ENCODE data around the gene SHC4. TPM values are rescaled to one million over a fixed set of nuclear protein-coding genes. Genes with fewer than 3 reads are reported as not detected.
A peak's percentile ranks its signal among the peaks of the same experiment; 100 is the strongest.
"Not testable (repeated sequence)": the region's sequence is repeated elsewhere in the genome, so short reads cannot be mapped to it uniquely, and the experiment has no call there.

Gene SHC4
- total RNA-seq, 4 donors from 2014 or later: 1.8 to 2.3 (median 2.1) TPM

DNA sequence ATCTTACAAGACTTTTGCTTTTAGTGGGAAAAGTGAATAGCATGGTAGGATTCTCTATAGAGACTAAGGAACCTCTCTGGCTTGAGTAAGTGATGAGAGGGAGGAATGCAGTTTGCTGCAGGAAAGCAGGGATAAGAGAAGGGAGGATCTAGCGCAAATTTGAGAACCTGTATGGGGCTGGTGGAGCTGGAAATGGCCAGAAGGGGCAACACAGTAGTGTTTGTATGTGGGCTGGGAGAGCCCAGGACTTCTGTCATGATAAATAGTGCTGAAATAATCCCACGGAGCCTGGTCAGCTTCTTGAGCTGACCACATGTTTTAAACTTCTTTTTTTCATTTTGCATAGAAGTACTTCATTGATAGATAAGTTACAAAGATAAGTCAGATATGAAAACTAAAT is 11.2 kb upstream of the SHC4 start:
- peaks cover 5 to 18% (median 14%) of the 10 kb centered on the region in 4 donors for H3K4me1 ChIP-seq
- intact Hi-C loops (cut with DNase I): no loop called here
- no peaks in the 10 kb centered on the region for H3K27me3 ChIP-seq
- peak overlapping the region in 2 of 4 donors; percentile 50 to 57 for H3K4me3 ChIP-seq
- H3K36me3 ChIP-seq: no peaks in the 10 kb centered on the region
- TF ChIP-seq, protein P1, sequence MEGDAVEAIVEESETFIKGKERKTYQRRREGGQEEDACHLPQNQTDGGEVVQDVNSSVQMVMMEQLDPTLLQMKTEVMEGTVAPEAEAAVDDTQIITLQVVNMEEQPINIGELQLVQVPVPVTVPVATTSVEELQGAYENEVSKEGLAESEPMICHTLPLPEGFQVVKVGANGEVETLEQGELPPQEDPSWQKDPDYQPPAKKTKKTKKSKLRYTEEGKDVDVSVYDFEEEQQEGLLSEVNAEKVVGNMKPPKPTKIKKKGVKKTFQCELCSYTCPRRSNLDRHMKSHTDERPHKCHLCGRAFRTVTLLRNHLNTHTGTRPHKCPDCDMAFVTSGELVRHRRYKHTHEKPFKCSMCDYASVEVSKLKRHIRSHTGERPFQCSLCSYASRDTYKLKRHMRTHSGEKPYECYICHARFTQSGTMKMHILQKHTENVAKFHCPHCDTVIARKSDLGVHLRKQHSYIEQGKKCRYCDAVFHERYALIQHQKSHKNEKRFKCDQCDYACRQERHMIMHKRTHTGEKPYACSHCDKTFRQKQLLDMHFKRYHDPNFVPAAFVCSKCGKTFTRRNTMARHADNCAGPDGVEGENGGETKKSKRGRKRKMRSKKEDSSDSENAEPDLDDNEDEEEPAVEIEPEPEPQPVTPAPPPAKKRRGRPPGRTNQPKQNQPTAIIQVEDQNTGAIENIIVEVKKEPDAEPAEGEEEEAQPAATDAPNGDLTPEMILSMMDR (IDR thresholded peaks at IDR 0.05): no peak
- TF ChIP-seq POLR2AphosphoS5 (IDR thresholded peaks at IDR 0.05): no peak
- TF ChIP-seq POLR2A (IDR thresholded peaks at IDR 0.05; ENCODE audit: low read depth): no peak
- no peak for TF ChIP-seq EP300 (IDR thresholded peaks at IDR 0.05)
- 79% methylated on average over 2 of the region's 2 CpGs for WGBS
- DNase-seq (ENCODE audit: extremely low spot score): no peak
- no peaks in the 10 kb centered on the region for H3K9me3 ChIP-seq
- peak overlapping the region in 1 of 4 donors; percentile 64 for H3K27ac ChIP-seq (replicated peaks in 1 of 4)

DNA sequence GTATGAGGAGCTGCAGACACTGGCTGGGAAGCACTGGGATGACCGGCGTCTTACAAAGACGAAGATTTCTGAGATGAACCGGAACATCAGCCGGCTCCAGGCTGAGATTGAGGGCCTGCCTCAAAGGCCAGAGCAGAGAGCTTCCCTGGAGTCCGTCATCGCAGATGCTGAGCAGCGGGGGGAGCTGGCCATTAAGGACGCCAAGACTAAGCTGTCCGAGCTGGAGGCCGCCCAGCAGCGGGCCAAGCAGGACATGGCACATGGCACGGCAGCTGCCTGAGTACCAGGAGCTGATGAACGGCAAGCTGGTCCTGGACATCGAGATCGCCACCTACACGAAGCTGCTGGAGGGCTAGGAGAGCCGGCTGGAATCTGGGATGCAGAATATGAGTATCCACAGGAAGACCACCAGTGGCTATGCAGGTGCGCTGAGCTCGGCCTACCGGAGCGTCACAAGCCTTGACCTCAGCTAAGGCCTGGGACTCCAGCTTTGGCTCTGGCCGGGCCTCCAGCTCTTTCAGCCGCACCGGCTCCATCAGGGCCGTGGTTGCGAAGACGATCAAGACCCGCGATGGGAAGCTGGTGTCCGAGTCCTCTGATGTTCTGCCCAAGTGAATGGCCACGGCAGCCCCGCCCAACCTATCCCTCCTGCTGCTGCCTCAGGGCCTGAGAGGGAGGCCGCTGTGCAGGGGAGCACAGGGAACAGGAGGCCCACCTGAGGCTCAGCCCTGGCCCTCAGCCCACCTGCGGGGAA is 9.2 kb upstream of the SHC4 start:
- Histone ChIP-seq H3K27ac (replicated peaks in 1 of 4) (no peak overlapping the region), H3K27me3 (no peaks in the 10 kb centered on the region), H3K9me3 (no peaks in the 10 kb centered on the region), H3K4me3 (no peak overlapping the region), H3K4me1 (peaks cover 5 to 18% (median 14%) of the 10 kb centered on the region in 4 donors), H3K36me3 (no peaks in the 10 kb centered on the region)
- intact Hi-C loops (cut with DNase I): no loop called here
- DNase-seq (ENCODE audit: extremely low spot score): peak; percentile 79
- no peak for TF ChIP-seq EP300 (IDR thresholded peaks at IDR 0.05)
- WGBS: 94% methylated on average over 28 of the region's 35 CpGs

DNA sequence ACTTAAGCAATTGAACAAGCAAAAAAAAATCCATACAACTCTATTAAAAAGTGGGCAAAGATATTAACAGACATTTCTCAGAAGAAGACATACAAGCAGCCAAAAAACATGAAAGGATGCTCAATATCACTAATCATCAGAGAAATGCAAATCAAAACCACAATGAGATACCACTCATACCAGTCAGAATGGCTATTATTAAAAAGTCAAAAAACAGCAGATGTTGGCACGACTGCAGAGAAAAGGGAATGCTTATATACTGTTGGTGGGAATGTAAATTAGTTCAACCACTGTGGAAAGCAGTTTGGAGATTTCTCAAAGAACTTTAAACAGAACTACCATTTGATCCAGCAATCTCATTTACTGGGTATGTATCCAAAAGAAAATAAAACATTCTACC is 7.2 kb upstream of the SHC4 start:
- WGBS: 82% methylated on average over 1 of the region's 1 CpG
- H3K4me3 ChIP-seq; H3K9me3 ChIP-seq; DNase-seq (ENCODE audit: extremely low spot score); H3K27me3 ChIP-seq; intact Hi-C loops (cut with DNase I); H3K36me3 ChIP-seq; H3K27ac ChIP-seq (replicated peaks in 1 of 4): not testable (repeated sequence)
- peaks cover under 1 to 13% (median 9%) of the 10 kb centered on the region in 4 donors for H3K4me1 ChIP-seq

DNA sequence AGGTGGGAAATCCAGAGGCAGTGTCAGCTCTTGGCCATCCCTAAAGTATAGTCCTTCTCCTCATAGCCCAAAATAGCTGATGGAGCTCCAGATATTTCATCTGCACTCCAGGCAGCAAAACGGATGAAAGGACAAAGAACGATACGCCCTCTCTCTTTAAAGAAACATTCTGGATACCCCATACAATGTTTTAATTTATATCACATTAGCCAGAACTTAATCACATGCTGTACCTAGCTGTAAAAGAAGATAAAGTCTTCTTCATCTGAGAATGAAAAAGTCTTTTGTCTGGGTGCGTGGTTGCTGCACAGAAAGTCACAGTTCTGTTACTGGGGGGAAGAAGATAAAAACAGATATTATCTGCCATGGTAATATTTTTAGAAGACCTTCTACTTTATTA is 4.3 kb upstream of the SHC4 start:
- TF ChIP-seq POLR2A (IDR thresholded peaks at IDR 0.05; ENCODE audit: low read depth) (no peak), POLR2AphosphoS5 (IDR thresholded peaks at IDR 0.05) (no peak), EP300 (IDR thresholded peaks at IDR 0.05) (no peak)
- TF ChIP-seq, protein P1 (IDR thresholded peaks at IDR 0.05): no peak
- Histone ChIP-seq H3K4me3 (no peak overlapping the region), H3K36me3 (no peaks in the 10 kb centered on the region), H3K27me3 (no peaks in the 10 kb centered on the region), H3K4me1 (peaks cover 8 to 17% (median 16%) of the 10 kb centered on the region in 4 donors), H3K9me3 (no peaks in the 10 kb centered on the region), H3K27ac (replicated peaks in 1 of 4) (no peak overlapping the region)
- 88% methylated on average over 4 of the region's 4 CpGs for WGBS
- no peak for DNase-seq (ENCODE audit: extremely low spot score)
- intact Hi-C loops (cut with DNase I): no loop called here

DNA sequence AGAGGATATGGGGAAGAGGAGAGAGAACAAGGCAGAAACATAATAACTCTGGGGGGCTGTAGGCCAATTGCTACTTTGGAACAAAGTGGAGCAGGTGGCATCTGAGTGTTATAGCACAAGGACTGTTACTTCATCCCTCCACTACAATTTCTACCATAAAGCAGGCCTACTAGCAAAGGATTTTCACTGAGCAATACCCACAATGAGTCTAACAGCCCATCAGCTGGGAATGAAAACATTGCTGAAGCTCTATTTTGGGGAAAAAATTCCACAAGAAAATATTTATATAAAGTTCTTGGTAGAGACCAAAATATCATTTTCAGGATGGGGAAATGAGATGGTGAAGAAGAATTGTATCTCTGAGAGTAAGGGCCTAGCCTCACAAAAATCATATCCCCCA is 3.6 kb upstream of the SHC4 start:
- H3K4me1 ChIP-seq: peaks cover 12 to 24% (median 23%) of the 10 kb centered on the region in 4 donors
- TF ChIP-seq EP300 (IDR thresholded peaks at IDR 0.05) (no peak), POLR2A (IDR thresholded peaks at IDR 0.05; ENCODE audit: low read depth) (no peak), POLR2AphosphoS5 (IDR thresholded peaks at IDR 0.05) (no peak)
- TF ChIP-seq, protein P1 (IDR thresholded peaks at IDR 0.05): no peak
- H3K4me3 ChIP-seq: no peak overlapping the region
- no peak for DNase-seq (ENCODE audit: extremely low spot score)
- no peak overlapping the region for H3K27ac ChIP-seq (replicated peaks in 1 of 4)
- no peaks in the 10 kb centered on the region for H3K27me3 ChIP-seq
- intact Hi-C loops (cut with DNase I): no loop called here
- no peaks in the 10 kb centered on the region for H3K36me3 ChIP-seq
- no peaks in the 10 kb centered on the region for H3K9me3 ChIP-seq

All from esophagus muscularis mucosa (tissue), 4 donors.